Measurements from ENCODE around the gene DENND1B.

DNA sequence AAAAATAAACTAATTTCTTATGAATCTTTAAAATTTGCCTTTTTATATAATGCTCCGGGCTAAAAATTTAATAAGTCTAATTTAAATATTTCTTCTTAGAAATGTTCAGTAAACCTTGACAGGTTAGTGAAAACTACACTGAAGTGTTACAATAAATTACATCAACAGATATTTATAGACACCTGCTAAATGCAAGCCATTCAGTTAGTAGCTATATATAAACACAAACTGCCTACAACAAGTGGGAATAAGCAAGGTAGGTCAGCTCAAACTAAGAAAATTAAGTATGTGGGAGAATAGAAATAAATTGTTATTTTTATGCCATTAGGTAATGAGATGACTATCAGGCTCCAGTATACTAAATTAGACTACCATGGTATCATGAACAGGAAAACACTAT lies 215.6 kb downstream of the DENND1B start:
- TF ChIP-seq CTCF (IDR thresholded peaks at IDR 0.05) (no peak), POLR2A (IDR thresholded peaks at IDR 0.05) (no peak)

Data from testis (tissue), 2 donors.